ENCODE data around the gene TOMM40L.

The TOMM40L gene

GRCh38 chr1:161197560-161198193, 28.2 kb upstream of the TOMM40L start:
- no peak for DNase-seq (ENCODE audit: extremely low read depth, low read depth)

GRCh38 chr1:161198194-161198896, 27.5 kb upstream of the TOMM40L start:
- DNase-seq (ENCODE audit: extremely low read depth, low read depth): no peak
- peak; percentile 13 for TF ChIP-seq CTCF (IDR thresholded peaks at IDR 0.05; ENCODE audit: low read depth, low read length)

More at GRCh38 chr1:161197560-161198193, 28.2 kb upstream of the TOMM40L start:
- no peak for TF ChIP-seq CTCF (IDR thresholded peaks at IDR 0.05; ENCODE audit: low read depth, low read length)

GRCh38 chr1:161198897-161199431, 26.9 kb upstream of the TOMM40L start, which contains the start of gene ADAMTS4:
Gene ADAMTS4 (minus strand): TSS chr1:161199054. CDS start chr1:161198627, 427 bp downstream.
- peak; percentile 67 for DNase-seq (ENCODE audit: extremely low read depth, low read depth)
- TF ChIP-seq CTCF (IDR thresholded peaks at IDR 0.05; ENCODE audit: low read depth, low read length): no peak

GRCh38 chr1:161199506-161200139, 26.2 kb upstream of the TOMM40L start:
- DNase-seq (ENCODE audit: extremely low read depth, low read depth): no peak
- TF ChIP-seq CTCF (IDR thresholded peaks at IDR 0.05; ENCODE audit: low read depth, low read length): no peak

GRCh38 chr1:161200421-161200991, 25.4 kb upstream of the TOMM40L start:
- no peak for DNase-seq (ENCODE audit: extremely low read depth, low read depth)
- TF ChIP-seq CTCF (IDR thresholded peaks at IDR 0.05; ENCODE audit: low read depth, low read length): no peak

- DNase-seq (ENCODE audit: extremely low read depth, low read depth): peak; percentile 43
- no peak for TF ChIP-seq CTCF (IDR thresholded peaks at IDR 0.05; ENCODE audit: low read depth, low read length)
Observed at GRCh38 chr1:161200992-161201835, 24.6 kb upstream of the TOMM40L start.
